ENCODE data around the gene HYAL2. TPM values are rescaled to one million over a fixed set of nuclear protein-coding genes. Genes with fewer than 3 reads are reported as not detected.

HYAL2 gene
- total and polyA plus RNA-seq, 9 of the 15 experiments (the other 6 are each of a cell fraction or from before 2014, with no cell fraction given), result 0.36 to 22.7 (median 11.4) TPM; not detected in 1

DNA sequence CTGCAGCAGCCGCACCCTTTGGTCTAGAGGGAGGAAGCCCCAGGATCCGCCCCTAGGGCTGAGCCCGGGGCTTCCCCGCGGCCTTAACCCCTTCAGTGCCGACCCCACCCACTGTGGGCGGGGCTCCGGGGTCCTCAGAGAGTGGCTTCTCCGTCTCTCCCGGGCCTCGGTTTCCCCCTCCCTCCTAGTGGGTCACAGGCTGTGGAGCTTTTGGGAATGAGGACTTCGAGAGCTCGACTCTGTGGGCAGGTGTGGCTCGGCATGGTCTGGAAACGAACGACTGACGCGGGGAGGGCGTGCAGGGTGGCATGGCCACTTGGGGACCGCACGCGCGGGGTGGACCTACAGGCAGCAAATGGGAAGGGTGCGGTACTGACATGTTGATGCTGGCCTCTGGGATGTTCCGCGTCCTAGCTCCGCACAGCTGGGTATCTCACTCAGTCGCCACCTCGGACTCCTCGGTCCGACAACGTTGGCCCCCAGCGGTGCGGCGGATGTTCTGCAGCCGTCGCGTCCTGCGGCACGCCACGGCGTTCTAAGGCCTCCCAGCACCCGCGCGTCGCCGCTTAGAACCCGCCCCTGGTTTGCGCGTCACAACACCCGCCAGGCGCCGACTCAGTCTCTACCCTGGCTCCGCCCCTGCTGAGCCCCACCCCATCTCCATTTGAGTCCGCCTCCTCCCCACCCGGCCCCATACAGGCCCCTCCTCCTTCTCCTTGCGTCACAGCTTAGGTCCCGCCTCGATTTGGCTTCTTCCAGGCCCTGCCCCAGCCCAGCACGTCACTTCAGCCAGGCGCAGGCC, 23.5 kb downstream of the HYAL2 start, which contains the start of the genes HYAL3 and NAA80 (continued):
- TF ChIP-seq, protein P1, sequence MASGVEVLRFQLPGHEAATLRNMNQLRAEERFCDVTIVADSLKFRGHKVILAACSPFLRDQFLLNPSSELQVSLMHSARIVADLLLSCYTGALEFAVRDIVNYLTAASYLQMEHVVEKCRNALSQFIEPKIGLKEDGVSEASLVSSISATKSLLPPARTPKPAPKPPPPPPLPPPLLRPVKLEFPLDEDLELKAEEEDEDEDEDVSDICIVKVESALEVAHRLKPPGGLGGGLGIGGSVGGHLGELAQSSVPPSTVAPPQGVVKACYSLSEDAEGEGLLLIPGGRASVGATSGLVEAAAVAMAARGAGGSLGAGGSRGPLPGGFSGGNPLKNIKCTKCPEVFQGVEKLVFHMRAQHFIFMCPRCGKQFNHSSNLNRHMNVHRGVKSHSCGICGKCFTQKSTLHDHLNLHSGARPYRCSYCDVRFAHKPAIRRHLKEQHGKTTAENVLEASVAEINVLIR (CRISPR knock-in tag; IDR thresholded peaks at IDR 0.05), result peak; percentile 64; the same call in 1 of the 2 replicates
- TF ChIP-seq MTA3 (IDR thresholded peaks at IDR 0.05; ENCODE audit: borderline replicate concordance) (peak; percentile 78; the same call in 1 of the 2 replicates), KDM5B (IDR thresholded peaks at IDR 0.05; ENCODE audit: insufficient replicate concordance, low read depth, low read length) (peak; percentile 83), CBFA2T3 (IDR thresholded peaks at IDR 0.05) (0 out of 2 replicates have a peak, but pooled peaks have one; percentile 3), TEAD4 (IDR thresholded peaks at IDR 0.05; ENCODE audit: low read length) (0 out of 2 replicates have a peak, but pooled peaks have one; percentile 20), TEAD4 (CRISPR knock-in tag; IDR thresholded peaks at IDR 0.05; ENCODE audit: borderline replicate concordance) (no peak), PCBP1 (IDR thresholded peaks at IDR 0.05; ENCODE audit: low read depth, low read length, poor library complexity, severe bottlenecking) (peak; percentile 48), TOE1 (IDR thresholded peaks at IDR 0.05; ENCODE audit: borderline replicate concordance) (0 out of 2 replicates have a peak, but pooled peaks have one; percentile 40), TOE1 (CRISPR knock-in tag; IDR thresholded peaks at IDR 0.05; ENCODE audit: borderline replicate concordance, low read depth) (no peak), HIVEP1 (CRISPR knock-in tag; IDR thresholded peaks at IDR 0.05) (peak; percentile 66; the same call in 1 of the 2 replicates), KLF13 (tag; IDR thresholded peaks at IDR 0.05; ENCODE audit: borderline replicate concordance, low read depth) (peak; percentile 71; the same call in 1 of the 2 replicates)
- TF ChIP-seq, protein P2, sequence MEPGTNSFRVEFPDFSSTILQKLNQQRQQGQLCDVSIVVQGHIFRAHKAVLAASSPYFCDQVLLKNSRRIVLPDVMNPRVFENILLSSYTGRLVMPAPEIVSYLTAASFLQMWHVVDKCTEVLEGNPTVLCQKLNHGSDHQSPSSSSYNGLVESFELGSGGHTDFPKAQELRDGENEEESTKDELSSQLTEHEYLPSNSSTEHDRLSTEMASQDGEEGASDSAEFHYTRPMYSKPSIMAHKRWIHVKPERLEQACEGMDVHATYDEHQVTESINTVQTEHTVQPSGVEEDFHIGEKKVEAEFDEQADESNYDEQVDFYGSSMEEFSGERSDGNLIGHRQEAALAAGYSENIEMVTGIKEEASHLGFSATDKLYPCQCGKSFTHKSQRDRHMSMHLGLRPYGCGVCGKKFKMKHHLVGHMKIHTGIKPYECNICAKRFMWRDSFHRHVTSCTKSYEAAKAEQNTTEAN (CRISPR knock-in tag; IDR thresholded peaks at IDR 0.05), result 0 out of 2 replicates have a peak, but pooled peaks have one; percentile 57
- TF ChIP-seq, protein P3, sequence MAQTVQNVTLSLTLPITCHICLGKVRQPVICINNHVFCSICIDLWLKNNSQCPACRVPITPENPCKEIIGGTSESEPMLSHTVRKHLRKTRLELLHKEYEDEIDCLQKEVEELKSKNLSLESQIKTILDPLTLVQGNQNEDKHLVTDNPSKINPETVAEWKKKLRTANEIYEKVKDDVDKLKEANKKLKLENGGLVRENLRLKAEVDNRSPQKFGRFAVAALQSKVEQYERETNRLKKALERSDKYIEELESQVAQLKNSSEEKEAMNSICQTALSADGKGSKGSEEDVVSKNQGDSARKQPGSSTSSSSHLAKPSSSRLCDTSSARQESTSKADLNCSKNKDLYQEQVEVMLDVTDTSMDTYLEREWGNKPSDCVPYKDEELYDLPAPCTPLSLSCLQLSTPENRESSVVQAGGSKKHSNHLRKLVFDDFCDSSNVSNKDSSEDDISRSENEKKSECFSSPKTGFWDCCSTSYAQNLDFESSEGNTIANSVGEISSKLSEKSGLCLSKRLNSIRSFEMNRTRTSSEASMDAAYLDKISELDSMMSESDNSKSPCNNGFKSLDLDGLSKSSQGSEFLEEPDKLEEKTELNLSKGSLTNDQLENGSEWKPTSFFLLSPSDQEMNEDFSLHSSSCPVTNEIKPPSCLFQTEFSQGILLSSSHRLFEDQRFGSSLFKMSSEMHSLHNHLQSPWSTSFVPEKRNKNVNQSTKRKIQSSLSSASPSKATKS (CRISPR knock-in tag; IDR thresholded peaks at IDR 0.05), result no peak
- TF ChIP-seq, protein P4, sequence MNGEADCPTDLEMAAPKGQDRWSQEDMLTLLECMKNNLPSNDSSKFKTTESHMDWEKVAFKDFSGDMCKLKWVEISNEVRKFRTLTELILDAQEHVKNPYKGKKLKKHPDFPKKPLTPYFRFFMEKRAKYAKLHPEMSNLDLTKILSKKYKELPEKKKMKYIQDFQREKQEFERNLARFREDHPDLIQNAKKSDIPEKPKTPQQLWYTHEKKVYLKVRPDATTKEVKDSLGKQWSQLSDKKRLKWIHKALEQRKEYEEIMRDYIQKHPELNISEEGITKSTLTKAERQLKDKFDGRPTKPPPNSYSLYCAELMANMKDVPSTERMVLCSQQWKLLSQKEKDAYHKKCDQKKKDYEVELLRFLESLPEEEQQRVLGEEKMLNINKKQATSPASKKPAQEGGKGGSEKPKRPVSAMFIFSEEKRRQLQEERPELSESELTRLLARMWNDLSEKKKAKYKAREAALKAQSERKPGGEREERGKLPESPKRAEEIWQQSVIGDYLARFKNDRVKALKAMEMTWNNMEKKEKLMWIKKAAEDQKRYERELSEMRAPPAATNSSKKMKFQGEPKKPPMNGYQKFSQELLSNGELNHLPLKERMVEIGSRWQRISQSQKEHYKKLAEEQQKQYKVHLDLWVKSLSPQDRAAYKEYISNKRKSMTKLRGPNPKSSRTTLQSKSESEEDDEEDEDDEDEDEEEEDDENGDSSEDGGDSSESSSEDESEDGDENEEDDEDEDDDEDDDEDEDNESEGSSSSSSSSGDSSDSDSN (IDR thresholded peaks at IDR 0.05; ENCODE audit: borderline replicate concordance in 1 of 2, low read depth in 2 of 2, low read length in 2 of 2), result no peak
- TF ChIP-seq, protein P5, sequence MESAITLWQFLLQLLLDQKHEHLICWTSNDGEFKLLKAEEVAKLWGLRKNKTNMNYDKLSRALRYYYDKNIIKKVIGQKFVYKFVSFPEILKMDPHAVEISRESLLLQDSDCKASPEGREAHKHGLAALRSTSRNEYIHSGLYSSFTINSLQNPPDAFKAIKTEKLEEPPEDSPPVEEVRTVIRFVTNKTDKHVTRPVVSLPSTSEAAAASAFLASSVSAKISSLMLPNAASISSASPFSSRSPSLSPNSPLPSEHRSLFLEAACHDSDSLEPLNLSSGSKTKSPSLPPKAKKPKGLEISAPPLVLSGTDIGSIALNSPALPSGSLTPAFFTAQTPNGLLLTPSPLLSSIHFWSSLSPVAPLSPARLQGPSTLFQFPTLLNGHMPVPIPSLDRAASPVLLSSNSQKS (CRISPR knock-in tag; IDR thresholded peaks at IDR 0.05), result no peak
- TF ChIP-seq, protein P6, sequence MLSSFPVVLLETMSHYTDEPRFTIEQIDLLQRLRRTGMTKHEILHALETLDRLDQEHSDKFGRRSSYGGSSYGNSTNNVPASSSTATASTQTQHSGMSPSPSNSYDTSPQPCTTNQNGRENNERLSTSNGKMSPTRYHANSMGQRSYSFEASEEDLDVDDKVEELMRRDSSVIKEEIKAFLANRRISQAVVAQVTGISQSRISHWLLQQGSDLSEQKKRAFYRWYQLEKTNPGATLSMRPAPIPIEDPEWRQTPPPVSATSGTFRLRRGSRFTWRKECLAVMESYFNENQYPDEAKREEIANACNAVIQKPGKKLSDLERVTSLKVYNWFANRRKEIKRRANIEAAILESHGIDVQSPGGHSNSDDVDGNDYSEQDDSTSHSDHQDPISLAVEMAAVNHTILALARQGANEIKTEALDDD (IDR thresholded peaks at IDR 0.05), result no peak
